Measurements from ENCODE around the gene GABBR2.

GABBR2 gene
- 0 reads per million in 3 donors for total RNA-seq

DNA sequence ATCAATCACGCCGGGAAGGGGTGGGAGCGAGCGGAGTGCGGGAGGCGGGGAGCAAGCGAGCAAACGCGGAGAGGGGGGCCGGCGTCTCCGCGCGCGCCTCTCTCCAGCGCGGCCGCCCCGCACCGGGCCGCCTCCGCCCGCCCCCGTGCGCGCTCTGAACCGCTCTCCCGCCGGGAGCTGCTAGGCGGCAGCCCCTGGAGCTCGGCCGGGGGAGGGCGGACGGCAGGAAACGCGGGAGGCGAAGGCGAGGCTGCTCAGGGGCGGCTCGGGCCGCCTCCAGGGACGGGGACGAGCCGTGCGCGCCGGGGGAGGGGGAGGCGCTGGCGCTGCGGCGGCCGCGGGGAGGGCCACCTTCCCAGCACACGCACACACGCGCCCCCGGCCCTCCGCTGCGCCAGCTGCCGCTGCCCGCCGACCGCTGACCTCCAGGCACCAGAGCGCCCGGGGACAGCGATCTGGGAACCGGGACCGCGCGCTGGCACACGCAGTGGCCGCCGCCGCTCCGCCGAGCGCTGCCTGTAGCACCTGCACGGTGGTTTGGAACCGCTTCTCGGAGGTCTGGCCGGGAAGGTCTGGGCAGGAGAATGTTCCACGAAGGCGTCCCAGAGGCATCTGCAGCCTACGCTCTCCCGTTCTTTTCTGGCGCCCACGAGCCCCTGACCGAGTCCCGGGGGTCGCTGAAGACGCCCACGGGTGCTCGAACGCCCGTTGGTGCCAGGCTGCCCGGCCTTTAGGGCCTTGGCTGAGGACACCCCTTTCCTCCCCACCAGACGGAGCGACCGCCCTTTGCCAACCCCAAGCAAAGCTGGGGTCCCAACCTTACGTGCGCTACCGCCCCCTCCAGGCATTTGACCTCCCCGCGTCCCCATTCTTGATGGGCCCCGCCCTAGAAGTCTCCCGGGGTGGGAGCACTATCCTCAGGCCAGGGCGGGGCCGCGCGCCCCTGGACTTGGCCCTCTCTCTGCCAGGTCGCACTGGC, at the start of gene GABBR2:
Gene GABBR2, minus strand, starts transcription at position 3 of the 979 bp plus-strand sequence. CDS start 198 bp downstream, outside the sequence.
- Histone ChIP-seq H3K9me3 (ENCODE audit: control insufficient read depth, low read length) (no peaks in the 10 kb centered on the region), H3K4me3 (ENCODE audit: insufficient read depth, low read depth, low read length, poor library complexity, severe bottlenecking) (no peak within 1 kb of the TSS), H3K36me3 (ENCODE audit: control insufficient read depth, insufficient read depth, low read length) (no peaks in the 10 kb centered on the region), H3K27ac (ENCODE audit: insufficient read depth, low read length, poor library complexity, severe bottlenecking) (no peak within 1 kb of the TSS), H3K27me3 (replicated peaks; ENCODE audit: control insufficient read depth, insufficient read depth, low read length, poor library complexity, severe bottlenecking) (peaks cover 13% of the 10 kb centered on the region), H3K4me1 (ENCODE audit: control insufficient read depth, insufficient read depth, low read length, poor library complexity, severe bottlenecking) (peaks cover 3% of the 10 kb centered on the region)
- DNase-seq: no peak

DNA sequence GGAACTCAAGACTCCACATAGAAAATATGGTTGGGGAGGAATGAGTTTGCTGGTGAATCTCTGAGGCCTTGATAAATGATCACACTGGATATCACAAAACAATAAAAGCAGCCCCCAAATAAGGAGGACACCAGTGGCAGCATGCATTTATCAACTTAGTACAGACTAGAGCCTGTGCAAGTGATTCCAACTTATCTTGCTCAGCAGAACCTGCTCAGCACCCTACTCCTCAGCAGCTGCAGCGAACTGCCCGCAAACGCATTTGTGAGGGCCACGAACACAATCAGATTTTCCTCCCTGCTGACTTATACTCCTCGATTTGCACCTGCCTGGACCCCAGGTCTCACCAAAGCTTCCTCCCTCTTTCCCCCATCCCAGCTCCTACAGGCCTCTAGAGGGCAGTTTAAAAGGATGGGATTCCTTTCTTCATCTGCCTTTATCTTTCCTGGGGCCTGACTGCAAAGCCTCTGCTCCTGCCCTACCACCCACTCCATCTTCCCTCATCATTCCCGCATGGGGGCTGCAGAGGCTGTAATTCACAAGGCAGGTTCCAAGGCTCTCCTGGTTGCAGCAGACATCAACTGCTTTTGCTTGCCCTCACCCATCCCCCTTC, 46.4 kb upstream of the GABBR2 start:
- no peaks in the 10 kb centered on the region for H3K27me3 ChIP-seq (replicated peaks; ENCODE audit: control insufficient read depth, insufficient read depth, low read length, poor library complexity, severe bottlenecking)
- H3K4me3 ChIP-seq (ENCODE audit: insufficient read depth, low read depth, low read length, poor library complexity, severe bottlenecking): no peak overlapping the region

DNA sequence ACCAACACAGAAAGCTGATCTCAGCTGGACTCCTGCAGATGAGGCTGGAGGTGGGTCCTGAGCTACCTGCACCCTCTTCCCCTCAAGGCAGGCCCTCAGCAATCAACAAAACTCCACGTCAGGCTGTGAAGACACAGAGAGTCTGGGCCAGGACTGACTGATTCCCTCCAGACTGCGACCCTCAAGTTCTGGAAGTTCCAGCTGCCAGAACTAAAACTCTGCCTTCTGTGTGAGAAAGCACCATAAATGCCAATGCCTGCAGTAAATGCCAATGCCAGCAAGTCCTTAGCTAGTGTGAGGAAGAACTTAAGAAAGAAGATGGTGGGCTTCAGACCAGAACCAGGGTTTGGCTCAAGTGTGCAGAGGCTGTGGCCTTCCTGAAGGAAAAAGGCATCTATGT, 42.5 kb upstream of the GABBR2 start:
- Histone ChIP-seq H3K27ac (ENCODE audit: insufficient read depth, low read length, poor library complexity, severe bottlenecking) (no peak overlapping the region), H3K36me3 (ENCODE audit: control insufficient read depth, insufficient read depth, low read length) (peaks cover 3% of the 10 kb centered on the region), H3K27me3 (replicated peaks; ENCODE audit: control insufficient read depth, insufficient read depth, low read length, poor library complexity, severe bottlenecking) (no peaks in the 10 kb centered on the region), H3K9me3 (ENCODE audit: control insufficient read depth, low read length) (no peaks in the 10 kb centered on the region), H3K4me1 (ENCODE audit: control insufficient read depth, insufficient read depth, low read length, poor library complexity, severe bottlenecking) (no peaks in the 10 kb centered on the region), H3K4me3 (ENCODE audit: insufficient read depth, low read depth, low read length, poor library complexity, severe bottlenecking) (no peak overlapping the region)
- DNase-seq: no peak

More for the DNA sequence above, 46.4 kb upstream of the GABBR2 start:
- Histone ChIP-seq H3K27ac (ENCODE audit: insufficient read depth, low read length, poor library complexity, severe bottlenecking) (no peak overlapping the region), H3K36me3 (ENCODE audit: control insufficient read depth, insufficient read depth, low read length) (peaks cover 15% of the 10 kb centered on the region), H3K9me3 (ENCODE audit: control insufficient read depth, low read length) (no peaks in the 10 kb centered on the region), H3K4me1 (ENCODE audit: control insufficient read depth, insufficient read depth, low read length, poor library complexity, severe bottlenecking) (no peaks in the 10 kb centered on the region)
- DNase-seq: no peak

DNA sequence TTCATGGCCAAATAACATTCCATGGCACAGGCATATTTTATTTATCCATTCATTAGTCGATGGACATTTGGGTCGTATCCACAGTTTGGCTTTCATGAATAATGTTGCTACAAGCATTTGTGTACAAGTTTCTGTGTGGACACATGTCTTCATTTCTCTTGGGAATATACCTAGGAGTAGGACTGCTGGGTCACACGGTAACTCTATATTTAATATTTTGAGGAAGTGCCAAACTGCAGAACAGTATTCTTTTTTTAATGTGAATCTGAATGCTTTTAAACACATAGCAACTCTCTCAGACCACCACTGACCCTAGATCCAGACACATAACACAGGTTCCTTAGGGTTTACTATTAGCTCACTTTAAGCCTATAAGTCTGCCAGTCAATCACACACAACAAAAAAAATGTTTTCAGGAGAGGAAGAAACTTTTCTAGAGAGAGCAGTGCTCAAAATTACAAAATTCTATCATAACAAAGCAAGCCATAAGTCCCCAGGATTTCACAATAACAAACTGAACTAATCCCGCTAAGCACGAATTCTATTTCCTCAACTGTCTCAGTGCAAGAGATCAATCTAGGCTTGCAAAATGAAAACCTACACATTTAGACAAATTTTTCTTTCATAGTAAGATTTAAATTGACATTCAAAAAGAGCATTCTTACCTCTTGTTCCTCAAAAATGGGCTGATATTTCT, 41.8 kb upstream of the GABBR2 start:
- no peak for DNase-seq
- Histone ChIP-seq H3K27me3 (replicated peaks; ENCODE audit: control insufficient read depth, insufficient read depth, low read length, poor library complexity, severe bottlenecking) (no peaks in the 10 kb centered on the region), H3K27ac (ENCODE audit: insufficient read depth, low read length, poor library complexity, severe bottlenecking) (no peak overlapping the region), H3K4me3 (ENCODE audit: insufficient read depth, low read depth, low read length, poor library complexity, severe bottlenecking) (no peak overlapping the region), H3K9me3 (ENCODE audit: control insufficient read depth, low read length) (no peaks in the 10 kb centered on the region), H3K4me1 (ENCODE audit: control insufficient read depth, insufficient read depth, low read length, poor library complexity, severe bottlenecking) (no peaks in the 10 kb centered on the region), H3K36me3 (ENCODE audit: control insufficient read depth, insufficient read depth, low read length) (peaks cover 6% of the 10 kb centered on the region)

DNA sequence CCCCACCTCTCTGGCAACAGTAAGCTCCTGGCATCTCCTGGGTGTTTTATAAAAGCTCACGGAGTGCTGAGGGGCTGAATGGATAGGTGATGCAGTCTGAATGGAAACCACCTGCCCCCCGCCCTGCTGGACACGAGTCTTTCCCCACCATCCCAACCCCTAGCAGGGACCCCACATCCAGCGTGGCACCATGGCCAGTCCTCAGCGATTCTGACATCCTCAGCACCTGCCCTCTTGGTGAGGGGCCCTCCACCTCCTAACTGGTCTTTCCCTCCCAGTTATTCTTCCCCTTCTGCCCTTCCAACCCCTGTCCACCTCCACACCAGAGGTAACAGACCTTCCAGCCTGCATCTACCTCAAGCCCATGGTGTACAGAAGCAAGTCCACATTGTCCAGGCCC, 38.7 kb upstream of the GABBR2 start:
- DNase-seq: no peak
- Histone ChIP-seq H3K27ac (ENCODE audit: insufficient read depth, low read length, poor library complexity, severe bottlenecking) (no peak overlapping the region), H3K27me3 (replicated peaks; ENCODE audit: control insufficient read depth, insufficient read depth, low read length, poor library complexity, severe bottlenecking) (no peaks in the 10 kb centered on the region), H3K4me3 (ENCODE audit: insufficient read depth, low read depth, low read length, poor library complexity, severe bottlenecking) (no peak overlapping the region), H3K36me3 (ENCODE audit: control insufficient read depth, insufficient read depth, low read length) (peaks cover 5% of the 10 kb centered on the region), H3K4me1 (ENCODE audit: control insufficient read depth, insufficient read depth, low read length, poor library complexity, severe bottlenecking) (no peaks in the 10 kb centered on the region), H3K9me3 (ENCODE audit: control insufficient read depth, low read length) (no peaks in the 10 kb centered on the region)

DNA sequence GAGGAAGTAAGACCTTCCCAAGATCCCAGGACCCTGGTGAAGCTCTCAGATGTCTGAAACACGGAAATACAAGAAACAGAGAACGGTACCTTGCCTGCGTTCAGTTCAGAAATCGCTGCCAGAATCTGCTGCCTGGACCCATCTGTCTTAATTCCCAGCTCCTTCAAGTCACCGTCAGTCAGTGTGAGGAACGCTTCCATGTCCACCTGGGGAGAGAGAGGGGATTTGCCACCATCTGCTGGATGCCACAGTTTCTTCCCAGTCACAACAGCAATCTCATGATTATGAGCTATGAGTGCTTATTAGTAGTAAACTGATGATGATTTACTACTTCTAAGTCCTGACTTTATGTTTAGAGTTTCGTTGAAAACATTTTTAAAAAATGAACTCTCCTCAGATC, 36.7 kb upstream of the GABBR2 start:
- Histone ChIP-seq H3K9me3 (ENCODE audit: control insufficient read depth, low read length) (no peaks in the 10 kb centered on the region), H3K27ac (ENCODE audit: insufficient read depth, low read length, poor library complexity, severe bottlenecking) (no peak overlapping the region), H3K4me3 (ENCODE audit: insufficient read depth, low read depth, low read length, poor library complexity, severe bottlenecking) (no peak overlapping the region), H3K27me3 (replicated peaks; ENCODE audit: control insufficient read depth, insufficient read depth, low read length, poor library complexity, severe bottlenecking) (no peaks in the 10 kb centered on the region), H3K4me1 (ENCODE audit: control insufficient read depth, insufficient read depth, low read length, poor library complexity, severe bottlenecking) (no peaks in the 10 kb centered on the region), H3K36me3 (ENCODE audit: control insufficient read depth, insufficient read depth, low read length) (peaks cover 5% of the 10 kb centered on the region)
- DNase-seq: no peak

DNA sequence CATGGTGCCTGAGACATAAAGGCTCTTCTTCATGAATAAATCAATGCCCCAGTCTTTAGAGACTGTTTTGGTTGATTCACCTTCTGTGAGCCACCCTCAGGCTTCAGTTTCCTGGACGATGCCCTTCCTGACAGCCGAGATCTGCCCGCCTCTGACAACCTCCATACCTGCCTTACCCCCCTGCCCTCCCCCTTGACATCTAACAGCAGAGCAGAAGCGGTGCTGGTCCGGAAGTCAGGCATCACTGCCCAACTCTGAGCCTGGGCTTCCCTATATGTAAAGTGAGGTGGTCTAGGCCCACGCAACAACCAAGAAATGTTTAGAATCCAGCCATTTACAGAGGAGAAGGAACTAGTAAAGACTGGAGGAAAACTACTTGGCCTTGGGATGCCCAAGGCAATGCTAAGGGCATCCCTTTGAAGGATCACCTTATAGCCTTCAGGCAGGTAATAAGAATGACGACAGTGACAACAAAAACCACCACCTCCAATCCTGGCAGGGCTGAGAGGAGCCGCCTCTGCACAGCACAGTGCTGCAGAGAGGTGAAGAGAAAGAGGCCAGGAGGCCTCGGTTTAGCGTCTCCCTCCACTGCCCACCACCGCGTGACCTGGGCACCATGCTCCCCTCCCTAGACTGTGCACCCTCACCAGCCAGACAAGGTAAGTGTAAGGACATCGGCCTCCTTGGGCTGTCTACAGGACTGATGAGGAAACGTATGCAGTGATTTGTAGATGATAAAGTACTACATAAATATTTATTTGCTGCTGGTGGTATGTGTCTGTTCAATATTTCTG, 35.3 kb upstream of the GABBR2 start:
- DNase-seq: no peak
- Histone ChIP-seq H3K4me3 (ENCODE audit: insufficient read depth, low read depth, low read length, poor library complexity, severe bottlenecking) (no peak overlapping the region), H3K36me3 (ENCODE audit: control insufficient read depth, insufficient read depth, low read length) (peaks cover 5% of the 10 kb centered on the region), H3K27ac (ENCODE audit: insufficient read depth, low read length, poor library complexity, severe bottlenecking) (no peak overlapping the region), H3K9me3 (ENCODE audit: control insufficient read depth, low read length) (no peaks in the 10 kb centered on the region), H3K27me3 (replicated peaks; ENCODE audit: control insufficient read depth, insufficient read depth, low read length, poor library complexity, severe bottlenecking) (no peaks in the 10 kb centered on the region), H3K4me1 (ENCODE audit: control insufficient read depth, insufficient read depth, low read length, poor library complexity, severe bottlenecking) (no peaks in the 10 kb centered on the region)

DNA sequence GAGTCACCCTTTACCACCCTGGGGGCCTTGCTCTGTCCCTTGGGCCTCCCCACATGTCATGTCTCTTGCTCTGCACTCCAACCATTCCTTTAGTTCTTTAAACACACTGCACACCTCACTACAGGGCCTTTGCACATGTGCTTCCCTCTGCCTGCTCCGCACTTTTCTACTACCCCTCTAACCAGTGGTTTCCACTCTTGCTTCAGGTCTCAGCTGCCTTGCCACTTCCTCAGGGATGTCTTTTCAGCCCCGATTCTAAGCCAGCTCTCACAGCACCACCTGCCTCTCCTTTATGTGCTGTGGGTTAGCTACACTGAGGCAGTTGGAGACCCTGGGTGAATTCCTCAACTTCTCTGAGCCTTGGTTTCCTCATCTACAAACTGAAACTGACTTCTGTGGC, 34.6 kb upstream of the GABBR2 start:
- no peak for DNase-seq
- Histone ChIP-seq H3K27ac (ENCODE audit: insufficient read depth, low read length, poor library complexity, severe bottlenecking) (no peak overlapping the region), H3K27me3 (replicated peaks; ENCODE audit: control insufficient read depth, insufficient read depth, low read length, poor library complexity, severe bottlenecking) (no peaks in the 10 kb centered on the region), H3K9me3 (ENCODE audit: control insufficient read depth, low read length) (no peaks in the 10 kb centered on the region), H3K4me3 (ENCODE audit: insufficient read depth, low read depth, low read length, poor library complexity, severe bottlenecking) (no peak overlapping the region), H3K36me3 (ENCODE audit: control insufficient read depth, insufficient read depth, low read length) (peaks cover 5% of the 10 kb centered on the region), H3K4me1 (ENCODE audit: control insufficient read depth, insufficient read depth, low read length, poor library complexity, severe bottlenecking) (no peaks in the 10 kb centered on the region)
